GM12878 (cell line): ENCODE results near the gene CYP3A7. TPM values are rescaled to one million over a fixed set of nuclear protein-coding genes. Genes with fewer than 3 reads are reported as not detected.

Source experiments
- CHD1 ChIP-seq: IDR thresholded peaks from 2 replicates; pipeline ENCODE4 v1.6.1; 2012; ENCODE audit warnings: low read depth, low read length, improper control_type of control experiment
- IRF3 ChIP-seq: fragments of 450-650 bp; IDR thresholded peaks from 2 replicates; pipeline ENCODE4 v1.6.1; 2014; ENCODE audit warnings: mild to moderate bottlenecking
- IRF5 ChIP-seq: fragments of 450-650 bp; IDR thresholded peaks from 2 replicates; pipeline ENCODE4 v1.6.1; 2017; ENCODE audit warnings: borderline replicate concordance
- JUNB ChIP-seq: IDR thresholded peaks from 2 replicates; pipeline ENCODE4 v1.6.1; 2016; ENCODE audit warnings: antibody characterized with exemption, mild to moderate bottlenecking
- MEF2B ChIP-seq: fragments of 450-650 bp; IDR thresholded peaks from 2 replicates; pipeline ENCODE4 v1.6.1; 2018; ENCODE audit warnings: mild to moderate bottlenecking, moderate library complexity; ENCODE audit not compliant: partially characterized antibody, poor library complexity, severe bottlenecking
- MXI1 ChIP-seq: fragments of 150-350 bp; IDR thresholded peaks from 2 replicates; pipeline ENCODE4 v1.6.1; 2011; ENCODE audit warnings: low read depth, mild to moderate bottlenecking, inconsistent platforms, low read length, improper control_type of control experiment
- RAD21 ChIP-seq: IDR thresholded peaks from 2 replicates; pipeline ENCODE4 v1.6.1; 2011; ENCODE audit warnings: mild to moderate bottlenecking, low read depth, low read length, moderate library complexity; ENCODE audit not compliant: insufficient read depth
- SREBF1 ChIP-seq: IDR thresholded peaks from 2 replicates; pipeline ENCODE4 v1.6.1; 2012; ENCODE audit warnings: mild to moderate bottlenecking, low read length
- ZBTB33 ChIP-seq: fragments of 450-650 bp; IDR thresholded peaks from 2 replicates; pipeline ENCODE4 v1.6.1; 2017; ENCODE audit warnings: mild to moderate bottlenecking
- polyA plus RNA-seq, 11 experiments: library from polyadenylated mRNA; depleted of rRNA in 4 of 11; unstranded in 6 of 11; stranded (reverse) in 5 of 11; fragments of >200 nt; fragmentation: Nextera tagmentation in 4 of 11; fragmentation: Illumina TruSeq in 1 of 11; extraction: Ambion mirVana in 4 of 11; extraction: Trizol in 1 of 11; gene quantifications; 1 replicate in 1 of 11; 2 replicates in 10 of 11; pipeline versions ENCODE4 v1.2.1 to v1.2.3, GENCODE V29; 2011 to 2016; ENCODE audit warnings: inconsistent platforms in 2 of 11, missing spikeins in 2 of 11, low read depth in 1 of 11
- total RNA-seq, 4 experiments: library from RNA; depleted of rRNA in 3 of 4; stranded (reverse); fragments of >200 nt in 3 of 4; fragmentation: Illumina TruSeq in 1 of 4; extraction: Trizol in 1 of 4; gene quantifications; 2 replicates each; pipeline versions ENCODE4 v1.2.1 to v1.2.3, GENCODE V29; 2013 to 2021

Gene CYP3A7
- total and polyA plus RNA-seq, 10 of the 15 experiments (the other 5 are each of a cell fraction or from before 2014, with no cell fraction given): 0.05 to 0.11 (median 0.06) TPM; not detected in 7

DNA sequence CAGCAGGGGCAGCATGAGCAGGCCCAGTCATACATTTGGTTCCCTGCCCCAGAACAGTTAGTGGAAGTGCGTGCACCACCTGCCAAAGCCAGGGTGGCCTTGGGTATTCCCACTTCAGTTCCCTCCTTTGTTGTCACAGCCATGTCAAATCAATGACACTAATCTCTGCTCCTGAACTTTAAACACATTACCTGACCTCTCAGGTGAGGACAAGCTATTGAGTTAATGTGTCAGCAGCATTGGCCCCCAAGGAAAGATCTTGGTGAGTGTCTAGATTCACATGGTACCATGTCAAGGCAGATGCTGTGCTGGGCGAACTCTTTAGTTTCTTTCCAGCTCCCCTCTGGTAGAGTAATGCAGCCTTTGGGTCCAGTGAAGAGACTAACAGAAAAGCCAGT, 57.3 kb downstream of the CYP3A7 start (continued):
- TF ChIP-seq JUNB: no peak
- TF ChIP-seq ZBTB33: no peak
- TF ChIP-seq SREBF1: no peak
- no peak for TF ChIP-seq CHD1
- TF ChIP-seq MXI1: no peak
- no peak for TF ChIP-seq RAD21
- no peak for TF ChIP-seq MEF2B
- no peak for TF ChIP-seq IRF3
- TF ChIP-seq IRF5: no peak
